LNCaP clone FGC (cell line): Measurements from ENCODE around the gene KIRREL3.

Source experiments
- DNase-seq: peaks from one replicate; pipeline ENCODE4 v3.0.0-alpha.2; 2011; ENCODE audit warnings: low read depth
- H3K4me3 ChIP-seq: 2 replicates; pipeline ENCODE4 v1.5.1; 2011; ENCODE audit warnings: mild to moderate bottlenecking, low read depth, low read length, control low read depth
- CTCF ChIP-seq: IDR thresholded peaks from 2 replicates; pipeline ENCODE4 v1.5.1; 2012; ENCODE audit warnings: mild to moderate bottlenecking; ENCODE audit not compliant: control insufficient read depth, insufficient read depth; ENCODE audit errors: extremely low read depth

Gene KIRREL3

GRCh38 chr11:126739499-126740145 lies 260.9 kb downstream of the KIRREL3 start:
- no peak for TF ChIP-seq CTCF
- no peak for DNase-seq
- no peak overlapping the region for H3K4me3 ChIP-seq

GRCh38 chr11:126738295-126739031 lies 262.1 kb downstream of the KIRREL3 start:
- no peak for TF ChIP-seq CTCF
- no peak overlapping the region for H3K4me3 ChIP-seq
- DNase-seq, result no peak

- no peak overlapping the region for H3K4me3 ChIP-seq
- DNase-seq, result no peak
- no peak for TF ChIP-seq CTCF
Measured at GRCh38 chr11:126736682-126737572, 263.6 kb downstream of the KIRREL3 start.

- no peak for DNase-seq
- H3K4me3 ChIP-seq, result no peak overlapping the region
- TF ChIP-seq CTCF, result no peak
Measured at GRCh38 chr11:126734752-126735151, 265.8 kb downstream of the KIRREL3 start.

GRCh38 chr11:126733685-126734084 lies 266.9 kb downstream of the KIRREL3 start:
- no peak overlapping the region for H3K4me3 ChIP-seq
- no peak for DNase-seq

GRCh38 chr11:126732981-126733380 lies 267.6 kb downstream of the KIRREL3 start:
- DNase-seq, result no peak
- no peak overlapping the region for H3K4me3 ChIP-seq
- no peak for TF ChIP-seq CTCF

More at GRCh38 chr11:126733685-126734084, 266.9 kb downstream of the KIRREL3 start:
- TF ChIP-seq CTCF, result no peak
